NT2/D1 (cell line): ENCODE data around the gene BFSP1.

Experiments
- SUZ12 ChIP-seq: IDR thresholded peaks from 2 replicates; pipeline ENCODE4 v1.6.1; 2011; ENCODE audit not compliant: insufficient read length, insufficient read depth; ENCODE audit errors: extremely low read depth
- YY1 ChIP-seq: IDR thresholded peaks from 2 replicates; pipeline ENCODE4 v1.6.1; 2011; ENCODE audit not compliant: insufficient read length, insufficient read depth
- ZNF274 ChIP-seq: IDR thresholded peaks from 2 replicates; pipeline ENCODE4 v1.6.1; 2011; ENCODE audit warnings: mild to moderate bottlenecking, low read depth, low read length

- TF ChIP-seq SUZ12 (no peak), ZNF274 (no peak), YY1 (no peak)
Measured at GRCh38 chr20:17479063-17479657, 52.0 kb downstream of the BFSP1 start.
